Islet of Langerhans (tissue), 1 donor: Measurements from ENCODE around the gene SCT.
A peak's percentile ranks its signal among the peaks of the same experiment; 100 is the strongest.
"Not testable (repeated sequence)": the region's sequence is repeated elsewhere in the genome, so short reads cannot be mapped to it uniquely, and the experiment has no call there.

ENCODE experiments used
- FAIRE-seq: peaks from one replicate; lab custom pipeline; 2011; peaks lifted over from hg19 to GRCh38; lab: Jason Lieb, UNC

SCT gene

GRCh38 chr11:626475-627307 is at the start of gene SCT:
TSS of gene SCT (minus strand) at chr11:627181. CDS start at chr11:627143, 38 bp downstream.
- FAIRE-seq: no peak

GRCh38 chr11:674406-674805 is 47.4 kb upstream of the SCT start:
- no peak for FAIRE-seq

- no peak for FAIRE-seq
These were observed 46.9 kb upstream of the SCT start for GRCh38 chr11:673866-674265.

- FAIRE-seq: no peak
These were observed 38.8 kb upstream of the SCT start for GRCh38 chr11:665704-666281.

GRCh38 chr11:665062-665703 is 38.2 kb upstream of the SCT start:
- peak; percentile 55 for FAIRE-seq

- no peak for FAIRE-seq
These were observed 35.8 kb upstream of the SCT start for GRCh38 chr11:662689-663274.

GRCh38 chr11:660681-661444 is 33.9 kb upstream of the SCT start:
- FAIRE-seq: no peak

GRCh38 chr11:660281-660680 is 33.3 kb upstream of the SCT start:
- FAIRE-seq: no peak

- no peak for FAIRE-seq
These were observed 32.6 kb upstream of the SCT start for GRCh38 chr11:659532-660085.

- no peak for FAIRE-seq
These were observed 30.7 kb upstream of the SCT start for GRCh38 chr11:657691-658126.

- no peak for FAIRE-seq
These were observed 29.9 kb upstream of the SCT start for GRCh38 chr11:656866-657265.

GRCh38 chr11:656426-656825 is 29.4 kb upstream of the SCT start:
- FAIRE-seq: no peak

- FAIRE-seq: no peak
These were observed 28.2 kb upstream of the SCT start for GRCh38 chr11:655036-655726.

GRCh38 chr11:654444-654843 is 27.5 kb upstream of the SCT start:
- FAIRE-seq: not testable (repeated sequence)

GRCh38 chr11:653837-654236 is 26.9 kb upstream of the SCT start:
- no peak for FAIRE-seq

- FAIRE-seq: not testable (repeated sequence)
These were observed 26.2 kb upstream of the SCT start for GRCh38 chr11:653136-653535.

GRCh38 chr11:650482-650881 is 23.5 kb upstream of the SCT start:
- FAIRE-seq: no peak

GRCh38 chr11:647672-648158 is 20.7 kb upstream of the SCT start:
- not testable (repeated sequence) for FAIRE-seq

GRCh38 chr11:646214-646613 is 19.2 kb upstream of the SCT start:
- no peak for FAIRE-seq

GRCh38 chr11:645536-645935 is 18.6 kb upstream of the SCT start:
- FAIRE-seq: no peak
